ENCODE data around the gene CNOT11. TPM values are rescaled to one million over a fixed set of nuclear protein-coding genes. Genes with fewer than 3 reads are reported as not detected.
A peak's percentile ranks its signal among the peaks of the same experiment; 100 is the strongest.

The CNOT11 gene
- total and polyA plus RNA-seq, 2 of the 13 experiments (the other 11 are each of a cell fraction or from before 2014, with no cell fraction given) = 114 to 209 TPM

DNA sequence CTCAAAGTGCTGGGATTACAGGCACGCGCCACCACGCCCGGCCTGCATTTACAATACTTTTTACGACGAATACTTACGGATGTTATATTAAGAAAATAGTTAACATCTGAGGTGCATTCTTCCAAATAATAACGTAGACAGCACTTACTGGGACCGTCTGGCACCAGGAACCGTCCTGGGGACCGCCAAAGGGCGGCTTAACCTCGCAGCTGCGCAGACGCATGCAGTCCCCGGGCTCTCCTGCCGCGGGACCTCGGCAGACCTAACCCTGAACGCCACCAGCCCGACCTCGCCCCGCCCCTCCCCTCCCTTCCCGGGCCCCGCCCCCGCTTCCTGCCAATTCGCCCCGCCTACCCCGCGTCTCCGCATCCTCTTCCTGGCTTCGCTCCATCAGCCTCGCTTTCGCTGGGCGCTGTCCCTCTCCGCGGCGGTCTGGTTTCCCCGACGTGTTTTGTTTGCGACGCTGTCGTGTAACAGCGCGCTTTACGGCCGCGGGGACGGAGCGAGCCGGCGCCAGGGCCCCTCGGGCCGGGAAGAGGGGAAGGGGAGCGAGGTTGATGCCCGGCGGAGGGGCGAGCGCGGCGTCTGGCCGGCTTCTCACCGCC is at the start of gene CNOT11 (continued):
- TF ChIP-seq ELF4 (CRISPR knock-in tag; IDR thresholded peaks at IDR 0.05; ENCODE audit: borderline replicate concordance) (peak; percentile 77; the same call in 1 of the 2 replicates), EEA1 (CRISPR knock-in tag; IDR thresholded peaks at IDR 0.05; ENCODE audit: borderline replicate concordance) (peak; percentile 88; the same call in 1 of the 2 replicates), ZNF614 (CRISPR knock-in tag; IDR thresholded peaks at IDR 0.05; ENCODE audit: borderline replicate concordance) (peak; percentile 72; the same call in 1 of the 2 replicates), ZFP1 (CRISPR knock-in tag; IDR thresholded peaks at IDR 0.05) (no peak), ZNF747 (CRISPR knock-in tag; IDR thresholded peaks at IDR 0.05; ENCODE audit: borderline replicate concordance) (peak; percentile 84), HOXA7 (CRISPR knock-in tag; IDR thresholded peaks at IDR 0.05) (no peak), HES4 (CRISPR knock-in tag; IDR thresholded peaks at IDR 0.05; ENCODE audit: borderline replicate concordance) (0 out of 2 replicates have a peak, but pooled peaks have one; percentile 60), KLF12 (CRISPR knock-in tag; IDR thresholded peaks at IDR 0.05; ENCODE audit: borderline replicate concordance) (0 out of 2 replicates have a peak, but pooled peaks have one; percentile 29), ZNF563 (CRISPR knock-in tag; IDR thresholded peaks at IDR 0.05) (0 out of 2 replicates have a peak, but pooled peaks have one; percentile 92), ZSCAN31 (CRISPR knock-in tag; IDR thresholded peaks at IDR 0.05; ENCODE audit: low read depth) (peak; percentile 33; the same call in 1 of the 2 replicates), MED1 (CRISPR knock-in tag; IDR thresholded peaks at IDR 0.05) (peak; percentile 79), RBM22 (optimal IDR thresholded peaks at IDR 0.05; ENCODE audit: low read length) (peak; percentile 62), ZNF589 (CRISPR knock-in tag; conservative IDR thresholded peaks at IDR 0.05) (peak; percentile 93), JDP2 (CRISPR knock-in tag; IDR thresholded peaks at IDR 0.05; ENCODE audit: borderline replicate concordance) (peak; percentile 37; the same call in 1 of the 2 replicates), FOXK2 (IDR thresholded peaks at IDR 0.05) (peak; percentile 65), ZFP36 (IDR thresholded peaks at IDR 0.05; ENCODE audit: borderline replicate concordance, low read depth, low read length, partially characterized antibody) (no peak)
- TF ChIP-seq, protein P1, sequence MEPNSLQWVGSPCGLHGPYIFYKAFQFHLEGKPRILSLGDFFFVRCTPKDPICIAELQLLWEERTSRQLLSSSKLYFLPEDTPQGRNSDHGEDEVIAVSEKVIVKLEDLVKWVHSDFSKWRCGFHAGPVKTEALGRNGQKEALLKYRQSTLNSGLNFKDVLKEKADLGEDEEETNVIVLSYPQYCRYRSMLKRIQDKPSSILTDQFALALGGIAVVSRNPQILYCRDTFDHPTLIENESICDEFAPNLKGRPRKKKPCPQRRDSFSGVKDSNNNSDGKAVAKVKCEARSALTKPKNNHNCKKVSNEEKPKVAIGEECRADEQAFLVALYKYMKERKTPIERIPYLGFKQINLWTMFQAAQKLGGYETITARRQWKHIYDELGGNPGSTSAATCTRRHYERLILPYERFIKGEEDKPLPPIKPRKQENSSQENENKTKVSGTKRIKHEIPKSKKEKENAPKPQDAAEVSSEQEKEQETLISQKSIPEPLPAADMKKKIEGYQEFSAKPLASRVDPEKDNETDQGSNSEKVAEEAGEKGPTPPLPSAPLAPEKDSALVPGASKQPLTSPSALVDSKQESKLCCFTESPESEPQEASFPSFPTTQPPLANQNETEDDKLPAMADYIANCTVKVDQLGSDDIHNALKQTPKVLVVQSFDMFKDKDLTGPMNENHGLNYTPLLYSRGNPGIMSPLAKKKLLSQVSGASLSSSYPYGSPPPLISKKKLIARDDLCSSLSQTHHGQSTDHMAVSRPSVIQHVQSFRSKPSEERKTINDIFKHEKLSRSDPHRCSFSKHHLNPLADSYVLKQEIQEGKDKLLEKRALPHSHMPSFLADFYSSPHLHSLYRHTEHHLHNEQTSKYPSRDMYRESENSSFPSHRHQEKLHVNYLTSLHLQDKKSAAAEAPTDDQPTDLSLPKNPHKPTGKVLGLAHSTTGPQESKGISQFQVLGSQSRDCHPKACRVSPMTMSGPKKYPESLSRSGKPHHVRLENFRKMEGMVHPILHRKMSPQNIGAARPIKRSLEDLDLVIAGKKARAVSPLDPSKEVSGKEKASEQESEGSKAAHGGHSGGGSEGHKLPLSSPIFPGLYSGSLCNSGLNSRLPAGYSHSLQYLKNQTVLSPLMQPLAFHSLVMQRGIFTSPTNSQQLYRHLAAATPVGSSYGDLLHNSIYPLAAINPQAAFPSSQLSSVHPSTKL (CRISPR knock-in tag; IDR thresholded peaks at IDR 0.05) = peak; percentile 40; the same call in 1 of the 2 replicates
- TF ChIP-seq, protein P2, sequence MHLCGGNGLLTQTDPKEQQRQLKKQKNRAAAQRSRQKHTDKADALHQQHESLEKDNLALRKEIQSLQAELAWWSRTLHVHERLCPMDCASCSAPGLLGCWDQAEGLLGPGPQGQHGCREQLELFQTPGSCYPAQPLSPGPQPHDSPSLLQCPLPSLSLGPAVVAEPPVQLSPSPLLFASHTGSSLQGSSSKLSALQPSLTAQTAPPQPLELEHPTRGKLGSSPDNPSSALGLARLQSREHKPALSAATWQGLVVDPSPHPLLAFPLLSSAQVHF (CRISPR knock-in tag; IDR thresholded peaks at IDR 0.05) = peak; percentile 75
- TF ChIP-seq, protein P3, sequence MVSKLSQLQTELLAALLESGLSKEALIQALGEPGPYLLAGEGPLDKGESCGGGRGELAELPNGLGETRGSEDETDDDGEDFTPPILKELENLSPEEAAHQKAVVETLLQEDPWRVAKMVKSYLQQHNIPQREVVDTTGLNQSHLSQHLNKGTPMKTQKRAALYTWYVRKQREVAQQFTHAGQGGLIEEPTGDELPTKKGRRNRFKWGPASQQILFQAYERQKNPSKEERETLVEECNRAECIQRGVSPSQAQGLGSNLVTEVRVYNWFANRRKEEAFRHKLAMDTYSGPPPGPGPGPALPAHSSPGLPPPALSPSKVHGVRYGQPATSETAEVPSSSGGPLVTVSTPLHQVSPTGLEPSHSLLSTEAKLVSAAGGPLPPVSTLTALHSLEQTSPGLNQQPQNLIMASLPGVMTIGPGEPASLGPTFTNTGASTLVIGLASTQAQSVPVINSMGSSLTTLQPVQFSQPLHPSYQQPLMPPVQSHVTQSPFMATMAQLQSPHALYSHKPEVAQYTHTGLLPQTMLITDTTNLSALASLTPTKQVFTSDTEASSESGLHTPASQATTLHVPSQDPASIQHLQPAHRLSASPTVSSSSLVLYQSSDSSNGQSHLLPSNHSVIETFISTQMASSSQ (IDR thresholded peaks at IDR 0.05; ENCODE audit: low read depth) = no peak; the same call in 1 of the 2 replicates
- TF ChIP-seq, protein P3 (CRISPR knock-in tag; IDR thresholded peaks at IDR 0.05; ENCODE audit: borderline replicate concordance) = peak; percentile 59
- TF ChIP-seq, protein P4, sequence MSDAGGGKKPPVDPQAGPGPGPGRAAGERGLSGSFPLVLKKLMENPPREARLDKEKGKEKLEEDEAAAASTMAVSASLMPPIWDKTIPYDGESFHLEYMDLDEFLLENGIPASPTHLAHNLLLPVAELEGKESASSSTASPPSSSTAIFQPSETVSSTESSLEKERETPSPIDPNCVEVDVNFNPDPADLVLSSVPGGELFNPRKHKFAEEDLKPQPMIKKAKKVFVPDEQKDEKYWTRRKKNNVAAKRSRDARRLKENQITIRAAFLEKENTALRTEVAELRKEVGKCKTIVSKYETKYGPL (CRISPR knock-in tag; IDR thresholded peaks at IDR 0.05) = no peak

Measured in HepG2 (cell line).